Measurements from ENCODE around the gene SLC35B1.

SLC35B1 gene, protein sequence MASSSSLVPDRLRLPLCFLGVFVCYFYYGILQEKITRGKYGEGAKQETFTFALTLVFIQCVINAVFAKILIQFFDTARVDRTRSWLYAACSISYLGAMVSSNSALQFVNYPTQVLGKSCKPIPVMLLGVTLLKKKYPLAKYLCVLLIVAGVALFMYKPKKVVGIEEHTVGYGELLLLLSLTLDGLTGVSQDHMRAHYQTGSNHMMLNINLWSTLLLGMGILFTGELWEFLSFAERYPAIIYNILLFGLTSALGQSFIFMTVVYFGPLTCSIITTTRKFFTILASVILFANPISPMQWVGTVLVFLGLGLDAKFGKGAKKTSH

DNA sequence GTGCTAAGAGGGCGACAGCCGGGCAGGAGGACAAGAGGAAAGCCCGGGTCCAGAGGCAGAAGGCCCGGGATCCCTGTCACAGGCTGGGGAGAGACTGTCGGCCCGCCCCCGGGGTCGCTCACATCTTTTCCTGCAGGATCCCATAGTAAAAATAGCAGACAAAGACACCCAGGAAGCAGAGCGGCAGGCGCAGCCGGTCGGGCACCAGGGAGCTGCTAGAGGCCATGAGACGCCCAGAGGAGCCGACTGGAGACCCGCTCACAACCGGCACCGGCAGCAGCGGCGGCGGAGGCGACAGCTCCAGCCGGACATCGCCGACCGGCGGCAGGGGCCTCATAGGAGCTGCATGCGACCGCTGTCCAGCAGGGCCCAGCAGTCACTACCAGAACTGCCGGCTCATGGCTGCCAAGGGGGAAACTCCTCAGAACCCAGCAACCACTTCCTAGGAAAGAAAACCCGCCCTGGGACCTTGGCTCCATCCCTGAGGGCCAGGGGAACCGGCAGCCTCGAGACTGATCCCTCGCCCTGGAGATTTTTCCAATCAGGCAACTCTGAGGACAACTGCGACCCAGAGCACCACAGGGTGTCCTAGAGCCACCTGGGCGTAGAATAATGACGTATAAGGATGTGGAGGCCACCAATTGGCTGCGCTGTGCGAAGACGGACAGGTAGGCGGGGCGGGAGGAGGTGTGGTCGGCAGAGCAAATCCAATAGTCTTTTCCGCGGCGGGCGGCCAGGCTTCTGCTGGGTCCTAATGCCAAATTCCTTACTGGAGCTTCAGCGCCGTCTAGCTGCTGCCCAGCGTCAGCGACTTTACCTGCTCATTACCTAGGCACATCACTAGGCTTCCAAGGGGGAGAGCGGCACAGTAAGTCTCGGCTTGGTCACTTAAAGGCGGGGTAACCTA lies at the start of gene SLC35B1:
Gene SLC35B1, minus strand, starts transcription at position 357 of the 907 bp plus-strand sequence. Its CDS starts 131 bp downstream, at position 226.
- peak; percentile 99 for DNase-seq

DNA sequence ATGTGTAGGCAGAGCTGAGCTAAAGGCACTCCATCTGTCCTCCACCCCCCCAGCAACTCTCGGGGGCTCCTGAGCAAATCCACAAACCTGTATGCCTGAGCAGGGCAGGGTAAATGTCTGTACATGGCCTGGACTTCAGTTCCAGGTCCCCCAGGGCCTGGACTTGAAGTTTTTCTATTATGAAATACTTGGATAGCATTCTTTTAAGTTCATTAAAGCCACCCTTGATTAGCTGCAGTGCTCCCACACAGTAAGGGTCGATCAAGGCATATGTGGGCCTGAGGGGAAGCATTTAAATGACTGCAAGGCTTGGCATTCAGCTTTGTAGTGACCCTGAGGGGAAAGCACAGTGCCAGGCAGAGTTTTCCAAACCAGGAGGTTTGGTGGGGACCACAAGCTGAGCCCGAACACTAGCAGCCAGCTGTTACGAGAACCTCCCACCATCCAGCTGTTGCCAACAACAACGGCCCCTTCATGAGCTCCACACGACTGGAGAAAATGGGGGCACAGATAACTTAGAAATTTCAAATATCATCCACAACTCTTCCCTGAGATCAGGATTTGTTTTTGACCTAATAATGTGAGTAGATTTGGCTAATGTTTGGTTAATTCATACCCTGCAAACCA lies 49.5 kb upstream of the SLC35B1 start:
- DNase-seq, result no peak

DNA sequence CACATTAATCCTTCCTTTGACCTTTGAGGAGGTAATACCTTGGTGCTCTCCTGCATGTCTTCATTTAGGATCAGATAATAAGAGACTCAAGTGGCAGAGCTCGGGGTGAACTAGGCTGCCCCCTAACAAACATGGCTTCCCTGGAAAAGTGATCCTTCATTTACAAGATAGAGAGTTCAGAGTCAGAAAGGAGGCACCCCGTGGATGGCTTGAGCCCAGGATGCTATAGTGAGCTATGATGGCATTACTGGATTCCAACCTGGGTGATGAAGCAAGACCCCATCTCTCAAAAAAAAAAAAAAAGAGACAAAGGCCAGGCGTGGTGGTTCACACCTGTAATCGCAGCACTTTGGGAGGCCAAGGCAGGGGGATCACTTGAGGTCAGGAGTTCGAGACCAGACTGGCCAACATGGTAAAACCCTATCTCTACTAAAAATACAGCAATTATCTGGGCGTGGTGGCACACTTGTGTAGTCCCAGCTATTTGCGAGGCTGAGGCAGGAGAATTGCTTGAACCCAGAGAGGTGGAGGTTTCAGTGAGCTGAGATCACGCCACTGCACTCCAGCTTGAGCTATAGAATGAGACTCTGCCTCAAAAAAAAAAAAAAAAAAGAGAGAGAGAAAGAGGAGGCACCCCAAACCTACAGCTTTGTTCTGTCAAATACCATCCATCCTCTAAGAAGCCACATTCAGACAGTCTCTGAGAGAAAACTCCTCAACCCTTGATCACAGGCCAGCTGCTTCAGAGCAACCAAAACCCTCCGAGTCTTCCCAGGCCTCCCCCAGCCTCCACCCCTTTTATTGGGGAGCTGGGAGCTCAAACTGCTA lies 48.8 kb upstream of the SLC35B1 start:
- no peak for DNase-seq

DNA sequence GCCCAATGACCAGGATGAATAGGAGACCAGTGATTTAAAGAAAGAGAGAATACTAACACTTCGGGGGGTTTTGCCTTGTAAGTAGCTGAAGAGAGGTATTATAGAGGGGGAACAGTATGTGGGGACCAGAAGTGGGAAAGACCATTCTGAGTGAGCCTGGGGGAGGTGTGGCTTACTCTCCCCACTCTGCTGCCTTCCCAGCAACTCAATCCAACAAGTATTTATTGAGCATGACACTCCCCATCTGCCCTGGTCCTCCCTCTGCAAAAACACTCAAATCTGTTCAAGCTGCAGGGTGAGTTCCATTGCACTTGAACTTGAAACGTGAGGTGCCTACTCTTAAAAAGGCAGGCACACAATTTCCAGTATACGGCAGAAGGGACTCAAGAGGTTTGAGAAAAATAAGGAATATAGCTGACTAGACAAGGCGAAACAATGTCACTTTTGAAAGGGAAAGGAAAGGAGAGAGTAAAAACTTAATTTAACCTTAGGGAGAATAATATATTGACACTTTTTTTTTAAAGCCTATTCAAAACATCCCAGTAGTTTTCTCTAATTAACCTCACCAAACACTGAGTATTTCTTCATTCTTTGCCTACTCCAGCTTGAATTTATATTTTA lies 48.0 kb upstream of the SLC35B1 start:
- no peak for DNase-seq

DNA sequence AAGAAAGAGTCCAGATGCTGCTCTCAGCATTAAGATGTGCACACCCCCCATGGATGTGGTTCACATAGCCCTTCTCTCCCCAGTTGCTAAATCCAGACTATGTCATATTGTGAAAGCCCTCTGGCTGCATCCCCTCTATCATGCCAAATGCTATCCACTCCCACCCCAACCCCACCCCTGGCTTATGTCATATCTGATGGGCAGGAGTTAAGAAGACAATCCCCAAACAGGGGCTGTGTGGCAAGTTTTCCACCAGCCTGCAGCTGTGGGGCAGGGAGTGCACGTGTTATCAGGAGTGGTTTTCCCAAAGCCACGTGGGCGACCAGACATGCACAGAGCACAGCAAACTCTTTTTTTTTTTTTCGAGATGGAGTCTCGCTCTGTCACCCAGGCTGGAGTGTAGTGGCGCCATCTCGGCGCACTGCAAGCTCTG lies 46.2 kb upstream of the SLC35B1 start:
- DNase-seq, result no peak

DNA sequence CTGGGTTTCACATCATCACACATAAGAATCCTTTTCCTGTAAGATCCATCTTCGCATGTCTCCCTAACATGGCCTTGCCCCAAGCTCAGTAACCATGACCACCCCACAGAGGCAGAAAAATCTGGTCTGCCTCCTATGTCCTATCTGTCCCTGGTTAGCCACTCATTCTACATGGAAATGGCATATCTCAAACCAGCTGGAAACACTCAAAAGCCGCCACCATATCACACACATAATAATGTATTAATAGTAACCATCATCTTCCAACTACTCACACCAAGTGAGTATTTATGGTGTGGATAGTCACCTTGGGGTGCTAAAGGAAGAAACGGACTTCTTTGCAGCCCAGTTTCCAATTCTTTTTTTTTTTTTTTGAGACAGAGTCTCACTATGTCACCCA lies 44.7 kb upstream of the SLC35B1 start:
- DNase-seq, result no peak

DNA sequence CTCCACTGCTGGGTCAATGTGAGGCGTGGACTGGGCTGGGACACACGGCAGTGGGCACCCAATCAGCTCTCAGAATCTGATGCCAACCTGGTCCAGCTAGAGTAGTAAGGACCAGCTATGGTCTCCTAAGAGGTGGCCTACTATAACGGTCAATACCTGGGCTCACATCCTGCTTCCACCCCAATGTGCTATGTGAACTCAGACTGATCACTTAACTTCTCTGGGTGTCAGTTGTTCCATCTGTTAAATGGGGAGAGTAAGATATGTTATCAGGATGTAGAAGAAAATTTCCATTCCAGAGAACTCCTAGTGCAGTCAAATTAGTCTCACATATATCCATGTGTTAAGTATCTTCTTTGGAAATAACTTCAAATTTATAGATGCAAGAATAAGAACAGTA lies 42.0 kb upstream of the SLC35B1 start:
- no peak for DNase-seq

DNA sequence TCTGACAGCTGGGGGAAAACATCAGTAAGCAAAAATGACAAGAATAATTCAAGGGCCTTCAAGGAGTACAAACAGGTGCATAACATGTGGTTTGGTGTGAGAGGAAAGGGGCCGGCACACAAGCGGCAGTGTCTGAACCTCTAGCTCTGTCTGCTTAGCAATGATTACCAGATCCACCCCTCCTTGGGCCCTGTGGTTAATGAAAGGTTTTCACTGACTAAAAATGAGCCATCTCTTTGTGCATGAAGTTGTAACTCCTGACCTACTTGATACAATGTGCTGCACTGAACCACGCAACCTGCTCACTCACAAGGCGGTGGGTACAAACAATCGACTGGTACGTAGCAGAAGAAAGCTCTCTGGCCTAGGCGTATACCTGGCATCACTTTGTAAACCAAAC lies 41.0 kb upstream of the SLC35B1 start:
- no peak for DNase-seq

DNA sequence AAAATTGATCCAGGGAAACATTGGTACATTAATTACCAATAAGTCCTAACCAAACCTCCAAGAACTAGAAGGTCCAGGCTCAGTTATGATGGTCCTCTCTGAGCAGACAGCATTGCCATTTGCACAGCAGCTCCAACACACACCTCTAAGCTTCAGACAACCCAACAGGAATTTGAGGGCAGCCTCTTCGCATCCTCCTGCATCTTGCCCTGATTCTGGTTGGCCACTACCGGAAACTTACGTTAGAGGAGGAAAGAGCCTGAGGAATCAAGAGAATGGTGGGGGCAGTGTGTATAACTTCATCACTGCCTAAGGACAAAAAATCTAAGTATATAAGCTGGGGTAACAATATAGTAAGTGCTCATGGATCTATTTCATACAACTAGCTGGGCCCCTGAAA lies 40.5 kb upstream of the SLC35B1 start:
- no peak for DNase-seq

DNA sequence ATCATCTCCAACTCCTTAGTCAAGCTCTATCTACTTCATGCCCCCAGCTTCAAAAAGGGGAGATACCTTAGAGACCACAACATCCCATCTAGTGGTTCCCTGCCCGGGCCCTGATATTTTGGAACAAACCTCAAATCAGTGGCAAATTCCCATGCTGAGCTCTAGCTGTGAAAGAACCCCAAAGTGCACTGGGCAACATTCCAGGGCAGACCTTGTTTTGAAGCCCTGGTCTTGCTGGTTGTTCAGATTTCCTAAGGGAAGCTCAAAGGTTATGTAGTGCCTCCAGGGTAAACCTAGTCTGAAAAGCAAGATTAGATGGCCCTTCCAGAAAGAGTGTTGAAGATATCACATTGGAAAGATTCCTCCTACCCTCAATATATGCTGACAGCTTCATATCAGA lies 39.9 kb upstream of the SLC35B1 start:
- no peak for DNase-seq

DNA sequence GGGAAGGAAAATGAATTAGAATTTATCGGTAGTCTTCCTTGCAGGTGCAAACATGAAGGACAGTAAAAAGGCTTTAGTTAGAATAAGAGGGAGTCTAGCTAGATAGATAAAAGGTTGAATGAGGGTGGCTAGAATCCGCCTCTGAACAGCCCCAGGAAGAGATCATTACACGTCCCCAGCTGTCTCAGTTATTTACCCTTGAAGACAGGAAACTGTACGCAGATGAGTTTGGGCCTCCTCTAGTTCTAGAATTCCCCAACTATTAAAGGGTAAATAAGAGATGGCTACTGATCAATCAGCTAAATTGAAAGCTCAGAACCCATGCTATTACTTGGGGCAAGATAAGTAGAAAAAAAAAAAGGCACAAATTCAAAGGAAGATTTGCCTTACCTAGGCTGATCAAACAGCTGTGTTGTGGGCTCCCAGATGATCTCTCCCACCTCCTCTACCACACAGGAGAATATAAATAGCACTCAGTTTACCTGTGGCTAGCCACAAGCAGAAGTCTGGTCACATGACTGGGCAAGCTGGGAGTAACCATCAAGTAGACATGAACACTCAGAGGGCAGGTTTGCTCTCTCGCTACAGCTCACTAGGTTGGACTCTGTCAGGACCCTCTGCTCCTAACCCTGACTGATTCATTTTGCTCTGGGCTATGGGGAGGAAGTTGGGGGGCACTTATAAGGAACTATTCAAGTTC lies 39.2 kb upstream of the SLC35B1 start:
- DNase-seq, result no peak

DNA sequence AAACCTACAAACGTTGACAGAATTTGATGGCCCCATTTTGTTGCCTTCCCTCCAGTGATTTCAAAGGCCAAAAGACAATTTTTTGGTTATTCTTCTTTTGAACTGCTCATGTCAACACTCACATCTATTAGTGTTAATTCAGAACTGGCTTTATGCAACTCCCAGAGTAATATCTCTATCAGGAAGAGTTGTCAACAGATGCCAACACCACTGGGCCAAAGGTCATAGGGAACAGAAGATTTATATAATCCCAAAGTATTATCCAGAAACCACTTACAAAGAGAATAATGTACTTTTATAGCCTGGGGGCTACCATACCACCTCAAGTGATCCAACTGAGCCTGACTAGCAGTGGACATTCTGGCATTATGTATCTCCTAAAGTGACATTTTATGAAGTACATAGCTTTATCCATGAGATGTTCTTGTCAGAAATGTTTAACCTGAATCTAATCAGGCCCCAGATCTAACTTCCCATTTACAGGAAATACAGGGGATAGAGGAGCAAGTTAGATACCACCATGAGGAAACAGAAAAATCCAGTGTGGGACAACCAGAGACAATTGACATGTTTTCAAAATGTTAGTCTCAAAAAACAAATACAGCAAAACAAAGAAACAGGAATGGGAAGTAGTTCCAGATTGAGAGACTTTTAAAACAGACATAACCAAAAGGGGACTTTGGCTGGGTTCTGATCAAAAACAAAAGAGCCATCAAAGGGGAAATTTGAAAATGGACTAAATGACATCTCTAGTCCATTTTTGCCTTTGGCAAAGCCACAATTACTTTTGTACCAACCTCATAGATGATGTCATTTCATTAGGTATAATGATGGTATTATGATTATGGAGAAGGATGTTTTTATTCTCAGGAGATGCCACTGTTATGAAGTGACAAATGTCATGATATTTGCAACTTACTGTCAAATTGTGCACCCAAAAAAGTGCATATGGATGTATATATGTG lies 37.7 kb upstream of the SLC35B1 start:
- DNase-seq, result no peak

DNA sequence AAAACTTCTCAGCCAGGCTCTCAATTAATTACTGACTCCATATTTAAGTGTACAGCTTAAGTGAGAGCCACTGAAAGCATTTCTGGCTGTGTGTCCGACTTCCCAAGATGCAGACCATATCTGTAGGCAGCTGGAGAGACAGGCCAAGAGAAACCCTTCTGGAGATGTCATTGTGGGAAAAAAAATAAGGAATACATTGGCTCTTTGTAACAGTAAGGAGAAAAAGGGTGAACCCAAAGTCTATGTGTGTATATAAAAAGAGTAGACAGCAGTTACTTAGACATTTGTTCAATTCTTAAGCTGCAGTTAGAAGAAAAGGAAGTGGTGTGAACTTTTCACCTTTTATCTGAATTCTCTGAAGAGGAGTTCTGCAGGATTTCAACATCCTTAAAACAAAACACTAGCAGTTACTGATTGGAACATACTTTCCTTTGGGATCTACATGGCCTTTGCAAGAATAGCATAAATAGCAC lies 34.4 kb upstream of the SLC35B1 start:
- no peak for DNase-seq

DNA sequence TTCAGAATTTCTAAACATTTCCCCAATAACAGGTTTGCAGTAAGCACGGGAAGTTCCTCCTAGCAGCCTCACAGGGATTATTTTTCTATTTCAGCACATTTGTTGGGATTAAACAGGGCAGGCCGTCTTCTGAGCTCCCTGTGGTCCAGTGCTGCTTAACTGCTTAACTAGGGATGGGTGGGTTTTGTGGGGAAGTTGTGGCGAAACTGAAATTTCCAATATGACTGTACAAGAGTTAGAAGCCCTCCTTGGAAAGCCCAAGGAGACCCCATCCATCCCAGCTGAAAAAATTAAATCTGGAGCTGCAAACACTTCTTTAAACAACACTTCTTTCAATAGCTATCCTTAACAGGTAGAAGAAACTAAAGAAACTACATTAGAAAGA lies 33.9 kb upstream of the SLC35B1 start:
- DNase-seq, result no peak

DNA sequence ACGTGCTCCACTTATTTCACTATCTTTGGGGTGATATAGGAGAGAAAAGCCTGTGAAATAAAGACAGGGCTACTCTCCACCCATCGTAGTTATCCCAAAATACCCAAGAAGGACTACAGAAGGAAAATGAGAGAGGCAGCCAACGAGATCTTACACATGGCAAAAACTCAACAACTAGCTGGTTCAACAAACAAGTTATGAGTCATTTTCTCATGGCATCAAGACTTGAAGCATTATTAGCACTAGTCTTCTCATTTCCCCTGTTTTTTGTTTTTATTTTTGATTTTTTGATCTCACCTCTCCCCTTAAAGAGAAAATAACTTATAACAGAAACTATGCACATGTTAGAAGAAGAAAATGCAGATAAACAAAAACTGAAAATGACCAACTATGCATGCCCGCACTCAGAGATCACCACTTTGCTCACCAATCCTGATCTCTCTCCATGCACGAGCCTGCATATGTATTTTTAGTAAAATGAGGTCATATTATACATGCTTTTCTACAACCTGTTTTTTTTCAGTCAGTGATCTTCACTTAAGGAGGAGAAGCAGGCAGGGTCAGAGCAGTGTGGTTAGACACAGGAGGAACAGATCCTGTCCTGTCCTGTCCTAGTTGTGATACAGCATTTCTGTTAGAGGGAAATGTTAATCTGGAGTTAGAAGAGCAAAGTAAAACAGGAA lies 33.4 kb upstream of the SLC35B1 start:
- DNase-seq, result no peak

DNA sequence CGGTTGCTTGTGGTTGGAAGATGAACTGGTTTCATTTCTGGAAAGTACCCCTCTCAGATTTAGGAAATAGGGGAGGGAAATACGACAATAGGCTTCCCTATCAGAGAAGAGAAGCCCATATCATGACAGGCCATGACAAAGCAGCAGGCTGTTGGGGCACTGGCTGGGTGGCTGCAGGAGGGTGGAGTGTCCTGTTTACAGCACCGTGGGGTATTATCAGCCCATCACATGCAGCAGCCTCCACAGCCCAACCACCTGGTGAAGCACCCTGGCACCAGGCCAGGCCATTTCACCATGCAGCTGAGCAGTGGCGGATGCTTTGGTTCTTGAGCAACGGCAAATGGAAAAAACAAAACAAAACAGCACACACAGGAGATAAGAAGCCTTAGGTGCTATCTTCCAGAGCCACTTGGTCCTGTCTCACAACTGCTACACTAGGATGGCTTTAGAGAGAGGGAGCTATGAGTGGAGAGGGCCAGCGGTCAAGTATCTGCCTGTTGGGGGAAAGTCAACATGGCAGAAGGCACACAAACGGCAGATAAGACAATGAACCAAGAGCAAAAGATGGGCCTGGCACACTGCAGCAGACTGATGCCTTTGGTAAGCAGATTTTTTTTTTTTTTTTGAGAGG lies 32.0 kb upstream of the SLC35B1 start:
- DNase-seq, result peak; percentile 92

DNA sequence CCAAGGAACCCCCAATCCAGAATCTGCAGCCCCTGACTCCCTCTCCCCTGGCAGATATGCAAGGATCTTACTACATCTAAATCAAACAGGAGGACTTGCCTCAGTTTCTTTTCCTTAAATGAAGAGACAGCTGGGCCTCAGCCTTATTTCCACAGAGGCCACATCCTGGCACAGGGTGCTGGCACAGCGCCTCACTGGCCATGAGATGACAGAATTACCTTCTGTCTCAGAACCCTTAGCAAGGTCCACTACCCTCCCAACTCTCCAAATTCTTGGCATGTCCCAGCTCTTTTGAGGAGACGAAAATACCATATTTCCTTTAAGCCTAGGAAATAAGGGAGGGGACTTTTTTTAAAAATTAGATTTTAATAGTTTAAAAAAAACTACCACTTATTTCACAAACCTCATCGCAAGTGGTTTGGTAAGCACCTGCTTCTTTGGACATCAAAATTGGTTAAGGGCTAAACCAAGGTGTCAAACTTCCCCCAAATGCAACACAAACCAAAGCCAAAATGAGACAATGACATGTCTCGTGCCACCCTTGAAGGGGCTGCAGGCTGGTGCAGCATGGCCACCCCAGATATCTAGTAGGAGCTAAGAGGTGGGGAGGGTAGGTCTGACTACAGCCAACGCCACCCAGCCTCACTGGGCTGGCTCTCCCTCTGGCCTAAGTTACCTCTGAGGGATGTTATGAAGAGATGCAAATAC lies 30.8 kb upstream of the SLC35B1 start:
- no peak for DNase-seq

Data from NCI-H1436 (cell line).